ENCODE data around the gene STRN4. TPM values are rescaled to one million over a fixed set of nuclear protein-coding genes. Genes with fewer than 3 reads are reported as not detected.

The STRN4 gene
- total RNA-seq, 1 donor from 2014 or later, result 103 TPM

DNA sequence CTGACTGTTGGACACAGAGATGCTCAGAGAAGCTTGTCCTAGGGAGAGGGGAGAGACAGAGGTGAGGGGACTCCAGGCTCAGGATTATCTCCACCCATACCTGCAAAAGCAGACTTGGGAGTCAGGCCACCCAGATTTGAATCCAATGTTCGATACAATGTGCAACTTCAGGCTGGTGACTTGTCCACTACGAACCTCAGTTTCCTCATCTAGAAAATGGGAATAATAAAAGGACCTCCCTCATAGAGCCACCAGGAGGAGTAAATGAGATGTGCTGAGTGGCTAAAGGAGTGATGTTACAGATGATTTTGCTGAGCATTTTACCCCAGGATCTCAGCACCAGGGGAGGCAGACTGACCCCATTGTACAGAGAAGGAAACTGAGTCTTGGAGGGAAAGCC lies 54.3 kb downstream of the STRN4 start:
- intact Hi-C loops (cut with micrococcal nuclease), result no loop called here

DNA sequence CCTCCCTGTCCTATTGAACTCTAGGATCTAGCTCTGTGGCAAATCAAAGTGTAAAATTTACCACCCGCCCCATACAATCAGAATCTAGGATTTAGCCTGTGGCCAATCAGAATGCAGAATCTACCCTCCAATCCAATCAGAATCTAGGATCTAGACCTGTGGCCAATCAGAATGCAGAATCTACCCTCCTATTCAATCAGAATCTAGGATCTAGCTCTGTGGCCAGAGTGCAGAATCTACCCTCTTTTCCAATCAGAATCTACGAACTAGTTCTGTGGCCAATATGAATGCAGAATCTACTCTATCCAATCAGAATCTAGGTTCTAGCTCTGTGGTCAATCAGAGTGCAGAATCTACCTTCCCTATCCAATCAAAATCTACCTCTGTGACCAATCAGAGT lies 55.1 kb downstream of the STRN4 start:
- intact Hi-C loops (cut with micrococcal nuclease), result no loop called here

DNA sequence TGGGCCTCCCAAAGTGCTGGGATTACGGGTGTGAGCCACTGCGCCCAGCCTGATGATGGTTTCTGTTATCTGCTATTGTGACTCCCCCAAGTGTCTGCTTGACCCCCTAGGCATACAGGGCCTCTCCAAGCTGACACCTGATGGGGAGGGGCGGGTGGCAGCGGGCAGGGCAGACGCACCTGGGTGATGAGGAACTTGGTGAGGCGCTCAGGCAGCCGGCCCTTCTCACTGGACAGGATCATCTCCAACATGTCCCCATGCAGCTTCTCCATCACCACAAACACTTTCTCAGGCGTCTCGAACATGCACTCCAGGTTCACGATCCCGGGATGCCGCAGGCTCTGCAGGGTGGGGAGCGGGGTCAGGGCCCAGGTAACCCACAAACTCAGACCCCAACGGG lies 56.9 kb downstream of the STRN4 start:
- intact Hi-C loops (cut with micrococcal nuclease), result no loop called here

DNA sequence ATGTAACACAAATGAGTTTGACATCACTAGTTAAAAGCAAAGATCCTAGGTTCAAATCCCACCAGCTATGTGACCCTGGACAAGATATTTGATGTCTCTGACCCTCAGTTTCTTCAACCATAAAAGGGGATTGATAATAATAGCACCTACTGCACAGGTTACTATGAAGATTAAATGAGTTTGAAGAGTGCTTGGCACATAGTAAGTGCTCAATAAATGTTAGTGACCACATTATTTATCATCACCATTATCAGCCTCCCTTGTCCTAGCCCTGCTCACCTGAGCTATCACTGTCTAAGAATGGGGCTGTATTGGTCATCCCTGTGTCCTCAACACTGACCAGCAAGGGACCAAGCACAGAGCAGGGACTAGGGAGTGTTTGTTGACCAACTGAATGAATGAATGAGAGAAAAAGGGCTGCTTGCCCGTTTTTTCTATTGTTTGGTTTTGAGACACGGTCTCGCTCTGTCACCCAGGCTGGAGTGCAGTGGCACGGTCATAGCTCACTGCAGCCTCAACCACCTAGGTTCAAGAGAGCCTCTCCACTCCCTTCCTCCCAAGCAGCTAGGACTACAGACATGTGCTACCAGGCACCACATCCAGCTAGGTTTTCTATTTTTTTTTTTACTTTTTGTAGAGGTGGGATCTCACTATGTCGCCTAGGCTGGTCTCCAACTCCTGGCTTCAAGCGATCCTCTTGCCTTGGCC lies 58.7 kb downstream of the STRN4 start:
- intact Hi-C loops (cut with micrococcal nuclease), result no loop called here

DNA sequence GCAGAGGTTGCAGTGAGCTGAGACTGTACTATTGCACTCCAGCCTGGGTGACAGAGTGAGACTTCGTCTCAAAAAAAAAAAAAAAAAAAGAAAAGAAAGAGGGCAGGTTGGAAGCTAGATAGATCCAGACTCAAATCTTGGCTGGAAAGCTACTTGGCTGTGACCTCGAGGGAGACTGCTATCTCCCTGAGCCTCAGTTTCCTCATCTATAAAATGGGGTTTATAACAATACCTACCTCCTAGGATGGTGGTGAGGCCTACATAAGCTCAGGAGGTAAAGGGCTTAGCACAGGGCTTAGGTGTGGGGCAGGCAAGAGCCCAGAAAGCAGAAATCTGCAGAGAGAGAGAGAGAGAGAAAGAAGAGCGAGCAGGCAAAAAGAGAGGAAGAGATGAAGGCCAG lies 61.1 kb downstream of the STRN4 start:
- intact Hi-C loops (cut with micrococcal nuclease), result no loop called here

DNA sequence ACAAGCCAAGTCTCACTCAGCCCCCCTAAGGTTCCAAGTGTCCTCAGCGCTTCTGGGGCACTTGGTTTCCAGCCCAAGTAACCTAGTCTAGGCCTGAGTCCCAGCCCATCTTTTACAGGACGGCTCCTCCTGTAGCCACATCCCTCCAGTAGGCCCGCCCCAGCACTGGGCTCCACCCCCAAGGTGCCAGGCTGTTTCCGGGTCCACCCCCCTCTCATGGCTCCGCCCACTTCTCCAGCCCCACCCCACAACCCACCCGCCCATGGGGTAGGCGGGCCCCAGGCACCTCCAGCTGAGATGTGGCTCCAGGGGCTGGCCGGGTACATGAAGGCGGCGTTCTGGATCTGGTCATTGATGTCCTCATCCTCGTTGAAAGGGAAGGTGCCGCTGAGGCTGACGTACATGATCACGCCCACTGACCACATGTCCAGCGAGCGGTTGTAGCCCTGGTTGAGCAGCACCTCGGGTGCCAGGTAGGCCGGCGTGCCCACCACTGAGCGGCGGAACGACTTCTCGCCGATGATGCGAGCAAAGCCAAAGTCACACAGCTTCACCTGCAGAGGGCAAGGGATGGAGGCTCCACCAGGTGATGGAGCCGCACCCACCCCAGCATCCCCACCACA lies 68.0 kb downstream of the STRN4 start:
- intact Hi-C loops (cut with micrococcal nuclease), result loop anchor here (1.0 kb wide), 3 partner anchors 17 to 44 kb away; partner anchors contain the start of gene DACT3

- intact Hi-C loops (cut with micrococcal nuclease), result no loop called here
Measured at GRCh38 chr19:46674416-46675178, 71.7 kb downstream of the STRN4 start.

DNA sequence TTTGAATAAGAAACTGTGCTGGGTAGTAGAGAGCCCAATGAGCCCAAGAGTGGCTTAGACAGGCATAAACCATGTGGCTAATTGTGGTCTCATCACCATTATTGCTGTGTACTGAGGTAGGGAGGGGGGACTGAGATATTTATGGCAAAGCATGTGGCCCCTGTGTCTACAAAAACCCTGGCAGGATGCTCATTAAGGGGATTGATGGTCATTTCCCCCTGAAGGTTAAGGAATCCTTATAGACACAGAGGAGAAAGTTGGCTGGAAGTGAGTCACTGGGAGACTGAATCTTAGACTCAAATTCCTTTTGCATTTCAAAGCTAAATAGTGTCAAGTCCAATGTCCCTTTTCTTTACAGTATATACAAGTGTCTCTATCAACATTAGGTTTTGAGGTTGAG lies 75.4 kb downstream of the STRN4 start:
- intact Hi-C loops (cut with micrococcal nuclease), result no loop called here

Other genes with a start within 250 kb of the STRN4 start
- gene CALM3, start 145.1 kb downstream of the STRN4 start, total RNA-seq, result 478 and 493 TPM in 2 replicates
- 126 and 135 TPM in 2 replicates for gene PTGIR, start 121.4 kb downstream of the STRN4 start, total RNA-seq
- 13.2 and 14.6 TPM in 2 replicates for gene GNG8, start 110.2 kb downstream of the STRN4 start, total RNA-seq
- 1.6 and 1.9 TPM in 2 replicates for gene DACT3, start 85.3 kb downstream of the STRN4 start, total RNA-seq
- 171 and 175 TPM in 2 replicates for gene PRKD2, start 29.3 kb downstream of the STRN4 start, total RNA-seq
- 18.8 and 20.5 TPM in 2 replicates for gene FKRP, start 393 bp downstream of the STRN4 start, total RNA-seq
- 141 and 142 TPM in 2 replicates for gene SLC1A5, start 42.1 kb upstream of the STRN4 start, total RNA-seq
- 108 and 114 TPM in 2 replicates for gene AP2S1, start 104.4 kb upstream of the STRN4 start, total RNA-seq
- gene ARHGAP35, start 114.5 kb upstream of the STRN4 start, total RNA-seq, result 28.8 and 31.0 TPM in 2 replicates

Data from T-helper 1 cell treated with Interleukin-12 subunit alpha and Interleukin-12 subunit beta and Interleukin-4 antibody, amounts not matched to agents 30 ng/mL and 1 ng/mL, for 36 hours (primary cell).